Measurements from ENCODE around the gene ROPN1B. TPM values are rescaled to one million over a fixed set of nuclear protein-coding genes. Genes with fewer than 3 reads are reported as not detected.
"Not testable (repeated sequence)": the region's sequence is repeated elsewhere in the genome, so short reads cannot be mapped to it uniquely, and the experiment has no call there.

Gene ROPN1B
- total RNA-seq, 1 experiment from 2014 or later, result 0.13 TPM

DNA sequence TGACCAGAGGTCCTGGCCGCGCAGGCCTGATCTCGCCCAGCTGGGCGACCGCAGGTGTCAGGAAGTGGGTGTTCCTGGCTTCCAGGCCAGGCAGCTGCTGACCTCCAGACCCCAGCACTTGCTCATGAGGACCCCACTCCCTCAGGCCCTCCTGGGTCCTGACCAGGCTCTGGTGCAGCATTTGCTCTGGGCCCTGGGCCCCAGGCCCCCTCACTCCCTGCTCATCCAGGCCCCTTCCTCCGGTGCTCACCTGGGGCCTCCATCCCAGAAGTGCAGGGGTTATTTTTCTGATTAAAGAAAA is 7.7 kb upstream of the ROPN1B start (continued):
- TF ChIP-seq, protein P1, sequence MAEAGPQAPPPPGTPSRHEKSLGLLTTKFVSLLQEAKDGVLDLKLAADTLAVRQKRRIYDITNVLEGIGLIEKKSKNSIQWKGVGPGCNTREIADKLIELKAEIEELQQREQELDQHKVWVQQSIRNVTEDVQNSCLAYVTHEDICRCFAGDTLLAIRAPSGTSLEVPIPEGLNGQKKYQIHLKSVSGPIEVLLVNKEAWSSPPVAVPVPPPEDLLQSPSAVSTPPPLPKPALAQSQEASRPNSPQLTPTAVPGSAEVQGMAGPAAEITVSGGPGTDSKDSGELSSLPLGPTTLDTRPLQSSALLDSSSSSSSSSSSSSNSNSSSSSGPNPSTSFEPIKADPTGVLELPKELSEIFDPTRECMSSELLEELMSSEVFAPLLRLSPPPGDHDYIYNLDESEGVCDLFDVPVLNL (CRISPR knock-in tag; IDR thresholded peaks at IDR 0.05; ENCODE audit: borderline replicate concordance, low read depth), result no peak
- TF ChIP-seq NR1H2 (CRISPR knock-in tag; IDR thresholded peaks at IDR 0.05) (no peak), ERG (CRISPR knock-in tag; IDR thresholded peaks at IDR 0.05) (no peak), ZNF532 (CRISPR knock-in tag; IDR thresholded peaks at IDR 0.05; ENCODE audit: borderline replicate concordance) (no peak), SOX15 (CRISPR knock-in tag; IDR thresholded peaks at IDR 0.05) (no peak)
- TF ChIP-seq, protein P2, sequence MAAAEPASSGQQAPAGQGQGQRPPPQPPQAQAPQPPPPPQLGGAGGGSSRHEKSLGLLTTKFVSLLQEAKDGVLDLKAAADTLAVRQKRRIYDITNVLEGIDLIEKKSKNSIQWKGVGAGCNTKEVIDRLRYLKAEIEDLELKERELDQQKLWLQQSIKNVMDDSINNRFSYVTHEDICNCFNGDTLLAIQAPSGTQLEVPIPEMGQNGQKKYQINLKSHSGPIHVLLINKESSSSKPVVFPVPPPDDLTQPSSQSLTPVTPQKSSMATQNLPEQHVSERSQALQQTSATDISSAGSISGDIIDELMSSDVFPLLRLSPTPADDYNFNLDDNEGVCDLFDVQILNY (CRISPR knock-in tag; IDR thresholded peaks at IDR 0.05), result no peak

- H3K36me3 Mint-ChIP-seq; H3K9me3 Mint-ChIP-seq; H3K27ac Mint-ChIP-seq; ATAC-seq; CTCF ChIA-PET; POLR2A ChIA-PET; H3K4me3 Mint-ChIP-seq; H3K27me3 Mint-ChIP-seq (ENCODE audit: low read depth); H3K4me1 Mint-ChIP-seq; DNase-seq (ENCODE audit: low spot score): not testable (repeated sequence)
Observed at GRCh38 chr3:125963834-125964233, 5.1 kb upstream of the ROPN1B start.

GRCh38 chr3:125965505-125965904 is 3.5 kb upstream of the ROPN1B start:
- Mint-ChIP-seq H3K27me3 (ENCODE audit: low read depth) (peaks cover 13% of the 10 kb centered on the region), H3K4me1 (0 out of 2 replicates have a peak, but pooled peaks cover 3% of the 10 kb centered on the region), H3K4me3 (no peak overlapping the region), H3K9me3 (no peaks in the 10 kb centered on the region), H3K27ac (no peak overlapping the region), H3K36me3 (no peaks in the 10 kb centered on the region)
- ATAC-seq (no peak), DNase-seq (ENCODE audit: low spot score) (no peak)
- ChIA-PET CTCF (no interaction called here), POLR2A (no interaction called here)
- TF ChIP-seq, protein P3, sequence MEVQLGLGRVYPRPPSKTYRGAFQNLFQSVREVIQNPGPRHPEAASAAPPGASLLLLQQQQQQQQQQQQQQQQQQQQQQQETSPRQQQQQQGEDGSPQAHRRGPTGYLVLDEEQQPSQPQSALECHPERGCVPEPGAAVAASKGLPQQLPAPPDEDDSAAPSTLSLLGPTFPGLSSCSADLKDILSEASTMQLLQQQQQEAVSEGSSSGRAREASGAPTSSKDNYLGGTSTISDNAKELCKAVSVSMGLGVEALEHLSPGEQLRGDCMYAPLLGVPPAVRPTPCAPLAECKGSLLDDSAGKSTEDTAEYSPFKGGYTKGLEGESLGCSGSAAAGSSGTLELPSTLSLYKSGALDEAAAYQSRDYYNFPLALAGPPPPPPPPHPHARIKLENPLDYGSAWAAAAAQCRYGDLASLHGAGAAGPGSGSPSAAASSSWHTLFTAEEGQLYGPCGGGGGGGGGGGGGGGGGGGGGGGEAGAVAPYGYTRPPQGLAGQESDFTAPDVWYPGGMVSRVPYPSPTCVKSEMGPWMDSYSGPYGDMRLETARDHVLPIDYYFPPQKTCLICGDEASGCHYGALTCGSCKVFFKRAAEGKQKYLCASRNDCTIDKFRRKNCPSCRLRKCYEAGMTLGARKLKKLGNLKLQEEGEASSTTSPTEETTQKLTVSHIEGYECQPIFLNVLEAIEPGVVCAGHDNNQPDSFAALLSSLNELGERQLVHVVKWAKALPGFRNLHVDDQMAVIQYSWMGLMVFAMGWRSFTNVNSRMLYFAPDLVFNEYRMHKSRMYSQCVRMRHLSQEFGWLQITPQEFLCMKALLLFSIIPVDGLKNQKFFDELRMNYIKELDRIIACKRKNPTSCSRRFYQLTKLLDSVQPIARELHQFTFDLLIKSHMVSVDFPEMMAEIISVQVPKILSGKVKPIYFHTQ (CRISPR knock-in tag; IDR thresholded peaks at IDR 0.05), result no peak
- TF ChIP-seq, protein P4, sequence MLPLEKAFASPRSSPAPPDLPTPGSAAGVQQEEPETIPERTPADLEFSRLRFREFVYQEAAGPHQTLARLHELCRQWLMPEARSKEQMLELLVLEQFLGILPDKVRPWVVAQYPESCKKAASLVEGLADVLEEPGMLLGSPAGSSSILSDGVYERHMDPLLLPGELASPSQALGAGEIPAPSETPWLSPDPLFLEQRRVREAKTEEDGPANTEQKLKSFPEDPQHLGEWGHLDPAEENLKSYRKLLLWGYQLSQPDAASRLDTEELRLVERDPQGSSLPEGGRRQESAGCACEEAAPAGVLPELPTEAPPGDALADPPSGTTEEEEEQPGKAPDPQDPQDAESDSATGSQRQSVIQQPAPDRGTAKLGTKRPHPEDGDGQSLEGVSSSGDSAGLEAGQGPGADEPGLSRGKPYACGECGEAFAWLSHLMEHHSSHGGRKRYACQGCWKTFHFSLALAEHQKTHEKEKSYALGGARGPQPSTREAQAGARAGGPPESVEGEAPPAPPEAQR (CRISPR knock-in tag; IDR thresholded peaks at IDR 0.05), result no peak
- TF ChIP-seq MLX (CRISPR knock-in tag; IDR thresholded peaks at IDR 0.05) (no peak), TP53 (CRISPR knock-in tag; IDR thresholded peaks at IDR 0.05) (no peak), ZNF232 (CRISPR knock-in tag; IDR thresholded peaks at IDR 0.05) (no peak), SMAD3 (CRISPR knock-in tag; IDR thresholded peaks at IDR 0.05; ENCODE audit: borderline replicate concordance) (no peak), EMX1 (CRISPR knock-in tag; IDR thresholded peaks at IDR 0.05) (no peak)
- TF ChIP-seq, protein P2 (CRISPR knock-in tag; IDR thresholded peaks at IDR 0.05), result no peak
- TF ChIP-seq, protein P5, sequence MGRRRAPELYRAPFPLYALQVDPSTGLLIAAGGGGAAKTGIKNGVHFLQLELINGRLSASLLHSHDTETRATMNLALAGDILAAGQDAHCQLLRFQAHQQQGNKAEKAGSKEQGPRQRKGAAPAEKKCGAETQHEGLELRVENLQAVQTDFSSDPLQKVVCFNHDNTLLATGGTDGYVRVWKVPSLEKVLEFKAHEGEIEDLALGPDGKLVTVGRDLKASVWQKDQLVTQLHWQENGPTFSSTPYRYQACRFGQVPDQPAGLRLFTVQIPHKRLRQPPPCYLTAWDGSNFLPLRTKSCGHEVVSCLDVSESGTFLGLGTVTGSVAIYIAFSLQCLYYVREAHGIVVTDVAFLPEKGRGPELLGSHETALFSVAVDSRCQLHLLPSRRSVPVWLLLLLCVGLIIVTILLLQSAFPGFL (CRISPR knock-in tag; IDR thresholded peaks at IDR 0.05; ENCODE audit: borderline replicate concordance), result no peak
